AG09319 (cell line): ENCODE results near the gene MYF5.

Experiments used
- DNase-seq: peaks from one replicate; pipeline ENCODE4 v3.0.0-alpha.2; 2010; ENCODE audit warnings: low read depth; ENCODE audit errors: extremely low read depth
- TF ChIP-seq, protein P1 (sequence below): IDR thresholded peaks from 2 replicates; pipeline ENCODE4 v1.5.1; 2011; ENCODE audit warnings: low read depth, mild to moderate bottlenecking, inconsistent platforms, low read length, moderate library complexity

Gene MYF5

GRCh38 chr12:80698847-80699542 is 17.7 kb upstream of the MYF5 start:
- TF ChIP-seq, protein P1, sequence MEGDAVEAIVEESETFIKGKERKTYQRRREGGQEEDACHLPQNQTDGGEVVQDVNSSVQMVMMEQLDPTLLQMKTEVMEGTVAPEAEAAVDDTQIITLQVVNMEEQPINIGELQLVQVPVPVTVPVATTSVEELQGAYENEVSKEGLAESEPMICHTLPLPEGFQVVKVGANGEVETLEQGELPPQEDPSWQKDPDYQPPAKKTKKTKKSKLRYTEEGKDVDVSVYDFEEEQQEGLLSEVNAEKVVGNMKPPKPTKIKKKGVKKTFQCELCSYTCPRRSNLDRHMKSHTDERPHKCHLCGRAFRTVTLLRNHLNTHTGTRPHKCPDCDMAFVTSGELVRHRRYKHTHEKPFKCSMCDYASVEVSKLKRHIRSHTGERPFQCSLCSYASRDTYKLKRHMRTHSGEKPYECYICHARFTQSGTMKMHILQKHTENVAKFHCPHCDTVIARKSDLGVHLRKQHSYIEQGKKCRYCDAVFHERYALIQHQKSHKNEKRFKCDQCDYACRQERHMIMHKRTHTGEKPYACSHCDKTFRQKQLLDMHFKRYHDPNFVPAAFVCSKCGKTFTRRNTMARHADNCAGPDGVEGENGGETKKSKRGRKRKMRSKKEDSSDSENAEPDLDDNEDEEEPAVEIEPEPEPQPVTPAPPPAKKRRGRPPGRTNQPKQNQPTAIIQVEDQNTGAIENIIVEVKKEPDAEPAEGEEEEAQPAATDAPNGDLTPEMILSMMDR: no peak
- DNase-seq: no peak

DNA sequence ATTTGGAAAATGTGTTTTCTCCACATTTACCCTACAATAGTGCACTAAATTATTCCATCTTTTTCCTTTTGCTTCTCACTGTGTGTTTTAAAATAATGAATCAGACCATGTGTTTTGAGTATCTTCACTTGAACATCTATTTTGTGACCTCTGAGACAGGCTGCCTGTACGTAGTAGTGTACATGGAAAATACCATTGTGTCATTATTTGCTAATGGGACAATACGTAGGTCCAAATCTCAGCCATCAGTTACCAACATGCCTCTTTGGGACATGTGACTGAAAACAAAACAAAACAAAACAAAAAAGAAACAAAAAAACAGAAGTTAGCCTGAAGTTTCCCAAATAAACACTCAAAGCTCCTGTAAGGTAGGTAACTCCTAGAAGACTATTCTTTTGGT is 16.4 kb upstream of the MYF5 start:
- DNase-seq: no peak
- TF ChIP-seq, protein P1: no peak

DNA sequence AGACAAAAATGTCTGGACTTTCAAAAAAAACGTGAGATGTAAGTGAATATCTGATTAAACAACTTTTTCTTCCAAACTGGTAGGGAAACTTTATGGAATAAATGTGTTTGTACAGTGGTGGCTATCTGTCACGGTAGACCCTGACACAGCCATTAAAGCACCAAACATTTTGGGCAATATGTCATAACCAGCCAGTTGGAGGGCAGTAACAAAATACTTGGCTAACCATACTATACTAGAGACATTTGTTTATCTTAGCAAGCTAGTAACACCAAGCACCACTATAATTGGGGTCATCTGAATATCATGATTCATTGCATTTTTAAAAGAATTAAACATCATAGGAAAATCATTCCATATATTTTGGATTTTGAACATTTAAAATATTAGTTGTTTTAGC is 15.3 kb upstream of the MYF5 start:
- TF ChIP-seq, protein P1: no peak
- DNase-seq: no peak

DNA sequence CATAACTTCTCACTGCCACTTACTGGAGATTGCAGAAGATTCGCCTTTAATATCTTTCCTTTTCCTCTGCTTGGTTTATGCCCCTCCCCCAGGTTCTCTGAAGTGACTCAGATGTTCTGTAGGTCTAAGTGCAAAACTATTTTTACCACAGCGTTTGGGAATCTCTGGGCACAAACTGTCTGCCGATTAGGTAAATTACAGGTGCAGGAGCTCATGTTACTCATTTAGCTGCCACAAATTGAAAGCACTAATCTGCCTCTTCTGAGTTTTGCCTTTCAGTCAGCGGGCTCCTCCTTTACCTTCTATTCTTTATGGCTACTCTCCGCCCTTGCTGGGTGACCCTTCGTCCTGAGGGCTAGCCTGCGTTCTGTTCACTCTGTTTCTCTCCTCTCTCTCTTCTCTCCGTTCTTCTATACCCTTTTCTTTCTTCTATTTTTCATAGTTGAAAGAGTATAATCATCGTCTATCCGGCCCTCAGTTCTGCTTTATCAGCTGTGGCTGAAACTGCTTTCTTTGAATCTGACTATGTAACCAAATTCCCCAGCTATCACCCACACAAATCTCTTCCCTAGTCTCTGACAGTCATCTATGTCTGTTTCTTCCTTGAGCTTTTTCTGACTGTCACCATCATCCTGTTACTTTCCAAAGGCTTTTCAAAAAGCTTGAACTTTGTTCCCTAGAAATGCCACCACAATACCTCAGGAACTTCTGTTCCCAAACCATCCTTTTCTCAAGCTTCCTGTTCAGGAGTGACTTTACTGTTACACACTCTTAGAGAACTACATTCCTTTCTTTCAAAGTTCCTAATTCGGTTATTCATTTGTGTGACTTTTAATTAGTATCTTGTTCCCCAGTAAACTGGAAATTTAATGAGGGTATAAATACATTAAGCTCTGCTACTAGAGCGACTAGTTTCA is 13.6 kb upstream of the MYF5 start:
- TF ChIP-seq, protein P1: no peak
- DNase-seq: no peak

GRCh38 chr12:80704420-80704819 is 12.3 kb upstream of the MYF5 start:
- TF ChIP-seq, protein P1: no peak
- no peak for DNase-seq

GRCh38 chr12:80707126-80707829 is 9.4 kb upstream of the MYF5 start, which contains the start of gene MYF6:
MYF6 (plus strand) TSS chr12:80707634; CDS start chr12:80707720, 86 bp downstream.
- no peak for DNase-seq
- TF ChIP-seq, protein P1: no peak
